Stimulated activated CD4-positive, alpha-beta T cell treated with anti-CD3 and anti-CD28 coated beads, Interleukin-2, amount 100 ng/mL, for 48 hours (primary cell): ENCODE data around the gene MRGPRF.
A peak's percentile ranks its signal among the peaks of the same experiment; 100 is the strongest.

Experiments
- DNase-seq, 2 donors: peaks; one replicate each; pipeline ENCODE4 v3.0.0-alpha.2; 2020

The MRGPRF gene

DNA sequence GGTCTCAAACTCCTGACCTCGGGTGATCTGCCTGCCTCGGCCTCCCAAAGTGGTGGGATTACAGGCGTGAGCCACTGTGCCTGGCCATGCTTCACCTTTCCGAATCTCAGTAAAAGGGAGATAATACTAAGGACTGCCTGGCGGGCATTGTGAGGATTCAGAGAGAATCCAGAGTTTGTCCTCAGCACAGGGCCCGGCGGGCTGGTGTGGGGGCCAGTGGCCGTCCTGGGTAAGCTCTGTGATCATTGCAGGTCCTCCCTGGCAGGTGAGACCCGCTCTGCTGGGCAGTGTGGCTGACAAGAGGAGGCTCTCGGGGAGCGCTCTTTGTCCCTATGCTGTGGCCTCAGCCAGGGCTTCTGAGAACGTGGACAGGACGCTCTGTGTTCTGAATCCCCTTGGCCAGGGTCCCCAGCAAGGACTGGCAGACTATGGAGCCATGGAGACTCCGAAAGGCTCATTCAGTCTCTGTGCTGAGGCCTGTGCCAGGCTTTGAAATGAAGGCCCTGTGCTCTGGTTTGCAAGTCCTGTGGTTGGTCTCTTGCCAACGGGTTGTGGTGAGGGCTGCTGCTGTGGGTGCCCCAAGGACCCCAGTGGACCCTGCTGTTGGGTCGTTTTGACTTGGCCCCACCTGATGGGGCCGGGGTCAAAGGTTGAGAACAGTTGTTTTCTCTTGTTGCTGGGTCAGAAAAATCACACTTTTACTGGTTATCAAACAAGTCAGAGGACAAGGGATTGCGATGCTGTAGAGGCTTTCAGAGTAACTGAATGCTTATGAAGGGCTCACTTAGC, 37.7 kb upstream of the MRGPRF start:
- no peak for DNase-seq

DNA sequence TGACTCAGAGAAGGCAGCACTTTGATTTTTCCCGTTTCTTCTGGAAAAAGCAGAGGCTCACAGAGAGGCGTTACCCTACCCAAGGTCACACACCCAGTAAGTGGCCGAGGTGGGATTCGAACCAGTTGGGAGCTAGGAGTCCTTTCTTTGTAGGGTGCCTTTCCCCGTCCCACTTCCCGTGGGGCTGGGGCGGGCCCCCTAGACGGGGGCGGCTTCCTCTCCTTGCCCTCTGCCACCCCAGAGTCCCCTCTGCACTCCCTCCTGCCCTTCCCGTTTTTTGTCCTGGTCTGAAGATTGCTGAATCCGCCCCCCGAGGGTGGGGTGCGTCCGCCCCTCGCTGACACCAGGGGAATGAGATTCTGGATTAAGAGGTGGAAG, 36.4 kb upstream of the MRGPRF start:
- peak in 1 of 2 donors; percentile 12 for DNase-seq

GRCh38 chr11:69048694-69049489, 35.8 kb upstream of the MRGPRF start, which contains the start of gene TPCN2:
TSS of gene TPCN2 (plus strand) at chr11:69048932. CDS start at chr11:69048998, 66 bp downstream.
- DNase-seq: peak; percentile 82 to 83

DNA sequence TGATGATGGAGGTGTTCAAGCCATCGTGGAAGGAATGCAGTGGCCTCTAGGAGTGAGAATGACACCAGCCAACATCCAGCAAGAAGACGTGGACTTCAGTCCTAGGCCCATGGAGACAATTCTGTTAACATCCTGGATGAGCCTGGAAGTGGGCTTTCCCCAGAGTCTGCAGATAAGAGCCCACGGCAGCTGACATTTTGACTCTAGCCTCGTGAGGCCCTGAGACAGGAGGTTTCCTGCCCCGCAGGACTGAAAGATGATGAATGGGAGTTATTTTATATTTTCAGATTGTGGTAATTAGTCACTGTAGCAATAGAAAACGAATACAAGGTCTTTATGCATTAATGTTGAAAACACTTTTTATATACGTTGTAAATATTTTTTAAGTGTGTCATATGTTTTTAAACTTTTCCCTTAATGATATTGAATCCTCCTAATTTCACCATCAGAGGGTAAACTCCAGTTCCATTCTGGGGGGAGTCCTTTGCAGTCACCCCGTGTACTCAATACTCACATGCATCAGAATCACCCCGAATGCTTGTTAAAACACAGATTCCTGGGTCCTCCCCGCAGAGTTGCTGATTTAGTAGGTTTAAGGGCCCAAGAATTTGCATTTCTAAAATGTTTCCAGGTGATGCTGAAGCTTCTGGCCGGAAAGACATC, 35.1 kb upstream of the MRGPRF start:
- DNase-seq: no peak

DNA sequence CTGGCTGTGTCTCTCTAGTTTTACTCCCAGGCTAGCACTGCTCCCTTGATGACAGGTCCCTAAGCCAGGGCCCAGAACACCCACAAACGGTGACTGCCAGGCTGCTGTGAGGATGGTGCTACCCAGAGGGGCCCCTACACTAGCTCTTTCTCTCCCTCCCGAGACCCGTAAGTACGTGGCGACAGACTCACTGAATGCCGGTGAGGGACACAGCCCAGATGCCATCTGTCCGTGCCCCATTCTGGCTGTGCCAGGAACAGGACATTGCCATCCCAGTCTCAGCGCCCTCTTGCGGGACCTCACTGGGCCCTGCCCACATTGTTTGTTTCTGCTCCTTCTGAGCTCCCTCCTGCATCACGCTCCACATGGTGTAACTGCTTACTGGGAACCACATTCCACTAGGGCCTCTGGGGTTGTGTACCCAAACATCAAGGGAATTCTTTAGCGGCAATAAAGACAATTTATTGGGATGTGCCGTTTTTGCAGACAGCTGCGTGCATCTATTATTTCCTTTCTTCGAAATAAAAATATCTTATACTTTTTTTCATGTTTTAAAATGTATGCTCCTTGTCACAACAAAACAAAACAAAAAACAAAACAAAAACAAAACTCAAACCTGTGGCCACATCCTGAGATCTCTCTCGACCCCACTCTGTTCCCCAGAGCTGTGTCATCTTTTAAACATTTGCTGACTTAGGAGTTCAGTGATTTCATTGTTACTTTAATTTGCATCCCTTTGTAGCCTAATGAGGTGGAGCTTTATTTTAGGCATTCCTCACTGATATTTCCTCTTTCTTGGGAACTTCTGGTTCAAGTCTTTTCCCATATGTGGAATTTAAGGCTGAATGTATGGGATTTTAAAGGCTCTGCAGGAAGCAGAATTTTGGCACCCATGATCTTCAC, 31.3 kb upstream of the MRGPRF start:
- DNase-seq: no peak

DNA sequence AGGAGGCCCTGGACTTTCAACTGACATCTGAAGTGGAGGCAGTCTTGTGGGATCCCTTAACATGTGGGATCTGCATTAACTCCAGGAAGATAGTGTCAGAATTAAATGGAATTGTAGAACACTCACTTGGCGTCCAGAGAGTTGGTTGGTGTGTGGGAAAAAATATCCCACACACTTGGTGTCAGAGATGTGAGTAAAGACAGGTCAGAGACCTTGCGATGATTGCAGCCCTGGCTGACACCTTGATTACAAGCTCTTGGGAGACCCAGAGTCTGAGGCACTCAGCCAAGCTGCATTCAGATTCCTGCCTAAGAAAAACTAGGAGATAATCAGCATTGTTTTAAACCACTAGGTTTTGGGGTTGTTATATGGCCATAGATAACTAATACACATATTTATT, 28.5 kb upstream of the MRGPRF start:
- no peak for DNase-seq

GRCh38 chr11:69040581-69041260, 27.7 kb upstream of the MRGPRF start:
- DNase-seq: no peak

GRCh38 chr11:69040051-69040450, 27.0 kb upstream of the MRGPRF start:
- DNase-seq: no peak

- DNase-seq: no peak
Observed at GRCh38 chr11:69039501-69039900, 26.5 kb upstream of the MRGPRF start.

GRCh38 chr11:69037544-69037943, 24.5 kb upstream of the MRGPRF start:
- no peak for DNase-seq

DNA sequence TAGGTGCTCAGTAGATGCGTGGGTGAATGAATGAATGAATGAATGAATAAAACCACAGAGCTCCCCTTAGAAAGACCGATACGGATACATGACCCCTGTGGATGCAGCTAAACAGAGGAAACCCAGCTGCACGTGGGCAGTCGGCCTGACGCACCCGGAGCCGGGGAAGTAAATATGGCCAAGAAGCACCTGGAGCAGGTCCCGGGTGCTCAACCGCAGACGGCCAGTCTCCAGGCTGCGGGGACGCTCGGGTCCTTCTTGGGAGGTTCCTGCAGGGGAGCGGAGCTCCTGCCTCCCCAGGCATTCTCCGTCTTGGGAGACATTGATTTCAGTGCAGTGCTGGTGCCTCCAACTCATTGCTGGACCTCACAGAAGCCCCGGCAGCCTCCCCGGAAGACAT, 24.0 kb upstream of the MRGPRF start:
- no peak for DNase-seq

DNA sequence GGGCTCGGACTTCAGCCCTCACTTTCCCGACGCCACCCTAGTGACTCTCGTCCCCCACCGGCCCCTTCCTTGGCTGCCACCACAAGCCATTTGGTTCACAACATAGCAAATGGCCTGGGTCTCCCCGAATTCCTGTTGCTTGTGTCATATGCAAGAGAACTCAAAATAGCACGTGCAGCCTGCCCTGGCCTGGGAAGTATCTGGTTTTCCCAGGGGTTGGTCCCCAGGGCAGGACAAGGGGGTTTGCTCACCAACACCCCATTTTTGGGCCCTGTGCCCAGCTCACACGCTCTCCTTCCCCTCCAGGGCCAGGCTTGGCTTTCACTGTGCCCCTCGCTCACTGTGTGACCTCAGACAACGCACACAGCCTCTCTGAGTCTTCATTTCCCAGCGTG, 22.9 kb upstream of the MRGPRF start:
- DNase-seq: no peak

DNA sequence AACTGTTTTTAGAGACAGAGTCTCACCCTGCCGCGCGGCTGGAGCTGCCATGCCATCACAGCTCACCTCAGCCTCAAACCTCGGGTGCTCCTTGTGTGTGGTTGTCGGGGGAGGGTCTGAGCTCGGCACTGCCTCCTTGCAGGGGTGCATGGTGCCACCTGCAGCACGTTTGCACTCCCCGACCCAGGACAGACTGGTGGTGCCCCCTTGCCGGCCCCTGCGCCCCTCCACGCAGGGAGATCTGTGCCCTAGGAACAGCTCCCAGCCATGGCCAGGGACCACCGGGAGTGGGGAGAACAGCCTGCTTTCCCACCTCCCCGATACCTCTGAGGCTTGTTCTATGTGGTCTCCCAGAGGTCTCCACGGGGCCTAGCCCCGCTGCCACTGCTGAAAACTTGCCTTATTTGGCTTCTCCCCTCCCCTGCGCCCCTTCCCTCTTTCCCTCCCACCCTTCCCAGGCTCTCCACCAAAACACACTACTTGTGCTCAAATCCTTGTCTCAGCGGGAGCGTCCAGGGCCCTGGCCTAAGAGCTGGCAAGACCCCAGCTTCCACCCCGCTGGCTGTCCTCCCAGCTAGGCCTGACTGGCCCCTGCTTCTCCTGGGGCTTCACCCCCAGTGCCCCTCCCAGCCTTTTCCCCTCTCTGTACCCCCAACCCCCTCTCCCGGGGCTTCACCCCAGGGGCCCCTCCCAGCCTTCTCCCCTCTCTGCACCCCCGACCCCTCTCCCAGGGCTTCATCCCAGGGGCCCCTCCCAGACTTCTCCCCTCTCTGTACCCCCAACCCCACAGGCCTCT, 22.3 kb upstream of the MRGPRF start:
- no peak for DNase-seq

DNA sequence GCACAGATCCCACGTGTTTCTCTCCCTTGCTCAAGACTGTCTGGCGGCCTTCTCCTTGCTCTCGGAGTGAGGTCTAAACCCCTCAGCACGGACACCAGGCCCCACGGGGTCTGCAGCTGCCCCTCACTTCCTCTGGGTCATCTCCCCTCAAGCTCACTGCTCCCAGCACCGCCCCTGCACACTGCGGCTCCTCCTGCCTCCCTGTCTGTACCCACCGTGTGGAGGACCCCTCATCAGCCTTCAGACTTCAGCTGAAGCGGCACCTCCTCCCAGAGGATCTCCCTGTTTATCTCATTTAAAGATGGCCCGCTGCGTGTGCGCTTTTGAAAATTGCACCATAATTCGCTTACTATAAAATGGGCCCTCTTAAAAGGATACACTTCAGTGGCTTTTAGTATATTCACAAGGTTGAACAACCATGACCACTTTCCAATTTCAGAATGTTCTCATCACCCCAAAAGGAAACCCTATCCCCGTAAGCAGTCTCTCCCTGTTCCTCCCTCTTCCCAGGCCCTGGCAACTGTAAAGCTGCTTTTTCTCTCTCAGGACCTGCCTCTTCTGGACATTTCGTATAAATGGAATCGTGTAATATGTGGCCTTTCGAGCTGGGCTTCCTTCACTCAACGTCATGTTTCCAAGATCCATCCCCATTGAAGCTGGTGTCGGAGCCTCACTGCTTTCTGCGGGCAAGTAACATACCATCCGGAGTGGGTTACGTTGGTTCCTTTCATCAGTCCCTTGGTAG, 21.2 kb upstream of the MRGPRF start:
- DNase-seq: no peak

DNA sequence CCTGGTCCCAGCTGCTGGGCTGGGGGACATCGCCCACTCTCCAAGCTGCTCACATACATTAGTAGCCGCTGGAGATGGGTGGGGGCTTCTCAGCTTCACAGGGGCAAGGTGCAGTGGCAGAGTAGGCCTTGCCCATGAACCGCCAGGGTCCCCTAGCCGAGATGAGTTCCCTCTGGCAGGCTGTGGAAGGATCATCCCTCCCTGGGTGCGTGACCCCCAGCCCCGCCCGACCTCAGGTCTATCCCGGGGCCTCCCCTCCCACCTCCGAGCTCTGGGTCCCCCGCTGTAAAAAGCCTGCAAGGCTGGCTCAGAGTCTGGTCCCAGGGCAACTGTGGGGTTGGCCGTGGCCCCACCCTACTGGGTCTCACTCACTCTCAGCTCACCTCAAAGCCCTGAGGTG, 20.4 kb upstream of the MRGPRF start:
- DNase-seq: no peak

GRCh38 chr11:69032833-69033232, 19.8 kb upstream of the MRGPRF start:
- no peak for DNase-seq

DNA sequence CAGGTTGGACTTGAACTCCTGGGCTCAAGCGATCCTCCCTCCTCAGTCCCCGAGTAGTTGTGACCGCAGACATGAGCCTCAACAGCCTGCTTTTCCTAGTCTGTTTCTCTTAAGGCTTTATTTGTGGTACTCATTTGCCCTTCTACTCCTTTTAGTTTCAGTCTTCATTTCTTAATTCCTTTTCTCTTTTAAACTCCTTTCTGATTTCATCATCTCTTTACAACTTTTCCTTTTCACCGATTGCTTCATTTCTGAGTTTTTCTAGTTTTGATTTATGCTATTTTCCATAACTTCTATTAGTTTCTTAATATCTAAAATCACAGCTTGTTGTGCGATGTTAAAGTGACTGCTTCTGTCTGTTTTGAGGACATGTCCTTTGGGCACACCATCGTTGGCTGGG, 17.3 kb upstream of the MRGPRF start:
- no peak for DNase-seq

- DNase-seq: no peak
Observed at GRCh38 chr11:69027704-69028372, 14.8 kb upstream of the MRGPRF start.

DNA sequence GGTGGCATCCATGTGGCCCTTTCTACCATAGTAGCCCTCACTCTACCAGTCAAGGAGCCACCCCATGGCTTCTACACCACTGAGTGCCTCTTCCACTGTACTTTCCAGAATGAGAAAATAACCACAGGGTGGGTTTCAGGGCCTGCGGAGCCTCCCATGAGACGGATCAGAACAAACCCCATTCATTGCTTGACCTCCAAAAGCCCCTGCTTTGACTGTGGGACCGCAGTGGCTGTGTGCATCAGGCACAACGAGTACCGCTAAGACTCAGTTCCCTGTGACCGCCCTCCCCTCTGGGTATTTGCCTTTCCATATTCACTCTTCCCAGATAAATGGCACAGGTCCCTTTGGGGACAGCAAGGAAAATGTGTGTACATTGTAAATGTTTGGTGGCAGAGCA, 11.5 kb upstream of the MRGPRF start:
- DNase-seq: no peak

GRCh38 chr11:69022260-69022659, 9.2 kb upstream of the MRGPRF start:
- DNase-seq: no peak
